ENCODE data around the gene TSC22D4.
"Not testable (repeated sequence)": the region's sequence is repeated elsewhere in the genome, so short reads cannot be mapped to it uniquely, and the experiment has no call there.

TSC22D4 gene

GRCh38 chr7:100441641-100442535 lies 37.1 kb downstream of the TSC22D4 start:
- no peak for DNase-seq

- not testable (repeated sequence) for DNase-seq
Measured at GRCh38 chr7:100439244-100439643, 39.8 kb downstream of the TSC22D4 start.

- not testable (repeated sequence) for DNase-seq
Measured at GRCh38 chr7:100438731-100439130, 40.3 kb downstream of the TSC22D4 start.

- no peak for DNase-seq
Measured at GRCh38 chr7:100438172-100438571, 40.8 kb downstream of the TSC22D4 start.

- DNase-seq: no peak
Measured at GRCh38 chr7:100437150-100438100, 41.6 kb downstream of the TSC22D4 start.

- no peak for DNase-seq
Measured at GRCh38 chr7:100435401-100436304, 43.4 kb downstream of the TSC22D4 start.

GRCh38 chr7:100434297-100435144 lies 44.5 kb downstream of the TSC22D4 start:
- no peak for DNase-seq

GRCh38 chr7:100433592-100434296 lies 45.3 kb downstream of the TSC22D4 start:
- DNase-seq: no peak

- no peak for DNase-seq
Measured at GRCh38 chr7:100433276-100433591, 45.8 kb downstream of the TSC22D4 start.

GRCh38 chr7:100432621-100433275 lies 46.3 kb downstream of the TSC22D4 start:
- DNase-seq: no peak

GRCh38 chr7:100432053-100432452 lies 47.0 kb downstream of the TSC22D4 start:
- no peak for DNase-seq

GRCh38 chr7:100431286-100431735 lies 47.7 kb downstream of the TSC22D4 start:
- no peak for DNase-seq

- no peak for DNase-seq
Measured at GRCh38 chr7:100430493-100431285, 48.3 kb downstream of the TSC22D4 start.

GRCh38 chr7:100429637-100430492 lies 49.1 kb downstream of the TSC22D4 start, which contains the start of gene MEPCE:
Gene MEPCE (plus strand): TSS chr7:100429831. CDS start chr7:100430019, 188 bp downstream.
- peak; percentile 87 to 95 for DNase-seq

GRCh38 chr7:100428967-100429636 lies 49.9 kb downstream of the TSC22D4 start:
- DNase-seq: peak; percentile 96 to 99

- peak; percentile 82 to 95 for DNase-seq
Measured at GRCh38 chr7:100428199-100428966, 50.6 kb downstream of the TSC22D4 start, which contains the start of gene ZCWPW1. Gene ZCWPW1 (minus strand): TSS chr7:100428703. CDS start chr7:100420649, 8,054 bp downstream.

- DNase-seq: no peak
Measured at GRCh38 chr7:100427762-100428198, 51.2 kb downstream of the TSC22D4 start.
